ENCODE results near the gene WTAP.
A peak's percentile ranks its signal among the peaks of the same experiment; 100 is the strongest.
"Not testable (repeated sequence)": the region's sequence is repeated elsewhere in the genome, so short reads cannot be mapped to it uniquely, and the experiment has no call there.

Gene WTAP

DNA sequence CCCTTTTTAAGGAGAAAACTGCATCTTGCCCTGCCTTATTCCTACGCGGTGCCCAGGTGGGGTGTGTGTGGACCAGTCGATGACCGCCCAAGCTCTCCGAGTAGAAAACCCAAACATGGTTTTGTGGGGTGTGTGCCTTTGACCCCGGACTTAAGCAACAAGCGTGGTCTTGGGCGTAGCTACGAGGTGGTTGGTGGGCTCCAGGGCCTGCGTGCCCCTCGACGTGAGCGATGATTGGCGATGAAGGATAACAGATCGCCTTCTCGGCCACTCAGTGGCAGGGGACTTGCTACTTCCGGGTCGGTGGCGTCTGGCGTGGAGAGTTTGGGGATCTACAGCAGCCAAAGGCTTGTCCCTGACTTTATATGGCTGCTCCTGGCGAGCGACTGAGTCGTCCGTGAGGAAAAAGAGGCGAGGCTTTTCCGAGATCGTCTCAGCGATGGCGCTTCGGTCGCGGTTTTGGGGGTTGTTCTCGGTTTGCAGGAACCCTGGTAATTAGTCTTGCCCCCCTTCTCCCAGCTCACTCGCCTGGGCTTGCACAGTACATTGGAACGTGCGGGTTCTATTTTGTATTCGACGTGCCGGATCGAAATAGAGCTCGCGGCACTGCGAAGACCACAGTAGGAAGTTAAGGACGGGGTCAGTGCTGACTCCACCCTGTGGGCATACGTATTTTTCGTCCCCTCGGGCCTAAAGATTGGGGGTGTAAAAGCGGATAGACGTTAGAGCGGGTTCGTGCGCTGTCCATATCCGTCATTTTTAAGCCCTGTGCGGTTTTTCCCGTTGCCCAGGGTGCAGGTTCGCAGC lies 63.0 kb downstream of the WTAP start, which contains the start of gene MRPL18:
Gene MRPL18, plus strand, starts transcription at position 319 of the 807 bp plus-strand sequence. Its CDS starts 121 bp downstream, at position 440.
- Mint-ChIP-seq H3K4me1 (peaks cover 47% of the 10 kb centered on the region), H3K36me3 (peaks cover 35% of the 10 kb centered on the region), H3K9me3 (no peaks in the 10 kb centered on the region), H3K4me3 (peak within 1 kb of the TSS; percentile 94), H3K27ac (peak within 1 kb of the TSS; percentile 80), H3K27me3 (no peaks in the 10 kb centered on the region)
- peak; percentile 94 for ATAC-seq

DNA sequence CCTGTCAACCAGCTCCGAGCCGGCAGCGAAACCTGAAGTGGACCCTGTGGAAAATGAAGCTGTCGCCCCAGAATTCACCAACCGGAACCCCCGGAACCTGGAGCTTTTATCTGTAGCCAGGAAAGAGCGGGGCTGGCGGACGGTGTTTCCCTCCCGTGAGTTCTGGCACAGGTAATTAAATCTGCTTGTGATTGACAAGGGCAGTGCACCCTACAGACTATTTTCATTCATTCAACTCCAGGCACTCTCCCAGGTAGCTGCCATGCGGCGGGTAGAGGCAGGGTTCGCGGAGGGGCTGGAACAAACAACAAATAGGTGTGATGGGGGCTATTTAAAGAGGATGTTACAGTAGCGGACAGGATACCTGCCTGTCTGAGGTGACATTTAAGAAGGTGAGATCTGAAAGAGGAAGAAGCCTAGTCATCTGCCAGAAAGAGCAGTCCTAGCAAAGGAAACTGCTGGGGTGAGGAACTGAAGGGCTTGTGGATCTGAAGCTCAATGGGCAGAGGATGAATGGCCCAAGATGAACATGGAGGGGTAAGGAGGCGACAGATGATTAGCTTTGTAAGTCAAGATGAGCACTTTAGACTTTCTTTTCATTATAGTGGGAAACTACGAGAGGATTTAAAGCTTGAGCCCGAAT lies 63.8 kb downstream of the WTAP start:
- ATAC-seq, result no peak
- Mint-ChIP-seq H3K27me3 (no peaks in the 10 kb centered on the region), H3K4me1 (peaks cover 52% of the 10 kb centered on the region), H3K9me3 (no peaks in the 10 kb centered on the region), H3K4me3 (peak overlapping the region; percentile 94), H3K36me3 (peaks cover 39% of the 10 kb centered on the region), H3K27ac (peak overlapping the region; percentile 80)

DNA sequence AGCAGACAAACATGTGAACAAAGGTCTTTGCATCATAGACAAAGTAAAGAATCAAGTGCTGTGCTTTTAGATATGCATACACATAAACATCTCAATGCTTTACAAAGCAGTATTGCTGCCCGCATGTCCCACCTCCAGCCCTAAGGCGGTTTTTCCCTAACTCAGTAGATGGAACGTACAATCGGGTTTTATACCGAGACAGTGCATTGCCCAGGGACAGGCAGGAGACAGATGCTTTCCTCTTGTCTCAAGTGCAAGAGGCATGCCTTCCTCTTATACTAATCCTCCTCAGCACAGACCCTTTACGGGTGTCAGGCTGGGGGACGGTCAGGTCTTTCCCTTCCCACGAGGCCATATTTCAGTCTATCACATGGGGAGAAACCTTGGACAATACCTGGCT lies 67.7 kb downstream of the WTAP start:
- not testable (repeated sequence) for H3K4me3 Mint-ChIP-seq, H3K27ac Mint-ChIP-seq, H3K9me3 Mint-ChIP-seq, H3K27me3 Mint-ChIP-seq, ATAC-seq
- H3K4me1 Mint-ChIP-seq, result peaks cover 42% of the 10 kb centered on the region
- H3K36me3 Mint-ChIP-seq, result peaks cover 54% of the 10 kb centered on the region

DNA sequence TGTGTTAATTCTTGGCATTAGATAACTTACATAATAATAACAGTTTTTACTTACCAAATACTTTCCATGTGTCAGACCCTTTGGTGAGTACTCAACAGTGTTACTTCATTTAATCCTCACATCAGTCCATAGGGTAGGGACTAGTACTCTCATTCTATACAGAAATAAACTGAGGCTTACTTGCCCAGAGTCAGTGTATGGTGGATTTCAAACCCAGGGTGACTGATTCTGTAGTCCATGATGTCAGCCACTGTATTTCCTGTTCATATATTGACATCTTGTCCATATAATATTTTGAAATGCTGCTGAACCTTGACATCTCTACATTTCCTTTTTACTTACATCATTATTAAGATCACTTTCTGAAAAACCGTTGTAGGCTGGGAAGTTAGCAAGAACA lies 70.2 kb downstream of the WTAP start:
- Mint-ChIP-seq H3K36me3 (peaks cover 48% of the 10 kb centered on the region), H3K27ac (no peak overlapping the region), H3K4me1 (peaks cover 25% of the 10 kb centered on the region), H3K4me3 (no peak overlapping the region), H3K27me3 (no peaks in the 10 kb centered on the region), H3K9me3 (no peaks in the 10 kb centered on the region)
- no peak for ATAC-seq

DNA sequence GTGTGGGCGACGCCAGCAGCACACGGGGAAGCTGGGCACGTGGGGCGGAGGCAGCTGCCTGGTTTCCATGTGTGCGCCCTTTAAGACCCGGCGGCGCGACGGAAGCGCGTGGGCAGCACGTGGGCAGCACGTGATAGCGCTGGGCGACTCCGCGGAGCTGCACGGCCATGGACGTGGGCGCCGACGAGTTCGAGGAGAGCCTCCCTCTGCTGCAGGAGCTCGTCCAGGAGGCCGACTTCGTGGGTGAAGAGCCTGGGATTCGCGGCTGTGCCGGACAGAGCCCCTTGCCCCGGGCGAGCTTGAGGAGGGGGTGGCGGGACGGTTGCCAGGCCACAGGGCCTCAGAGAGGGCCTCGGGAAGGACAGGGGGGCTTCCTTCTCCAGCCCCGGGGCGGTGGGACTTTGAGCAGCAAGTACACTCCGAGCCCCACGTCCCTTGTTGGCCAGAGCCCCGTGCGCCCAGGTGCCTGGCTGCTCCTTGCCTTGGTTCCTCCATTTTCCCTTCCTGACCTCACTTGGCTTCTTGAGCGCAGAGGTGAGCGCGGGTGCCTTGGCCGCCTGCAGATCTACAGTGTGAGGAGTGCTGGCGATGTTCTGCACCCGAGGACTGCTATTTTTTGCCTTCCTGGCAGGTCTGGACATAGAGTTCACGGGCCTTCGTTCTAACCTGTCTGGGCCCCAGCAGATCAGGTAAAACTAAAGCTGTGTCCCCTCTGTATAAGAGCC lies 73.0 kb downstream of the WTAP start, which contains the start of gene PNLDC1:
Gene PNLDC1, plus strand, starts transcription at position 136 of the 725 bp plus-strand sequence. Its CDS starts 32 bp downstream, at position 168.
- no peak within 1 kb of the TSS for H3K4me3 Mint-ChIP-seq
- H3K27ac Mint-ChIP-seq, result no peak within 1 kb of the TSS
- peaks cover 39% of the 10 kb centered on the region for H3K36me3 Mint-ChIP-seq
- no peaks in the 10 kb centered on the region for H3K27me3 Mint-ChIP-seq
- no peaks in the 10 kb centered on the region for H3K9me3 Mint-ChIP-seq
- H3K4me1 Mint-ChIP-seq, result peaks cover 15% of the 10 kb centered on the region
- no peak for ATAC-seq

DNA sequence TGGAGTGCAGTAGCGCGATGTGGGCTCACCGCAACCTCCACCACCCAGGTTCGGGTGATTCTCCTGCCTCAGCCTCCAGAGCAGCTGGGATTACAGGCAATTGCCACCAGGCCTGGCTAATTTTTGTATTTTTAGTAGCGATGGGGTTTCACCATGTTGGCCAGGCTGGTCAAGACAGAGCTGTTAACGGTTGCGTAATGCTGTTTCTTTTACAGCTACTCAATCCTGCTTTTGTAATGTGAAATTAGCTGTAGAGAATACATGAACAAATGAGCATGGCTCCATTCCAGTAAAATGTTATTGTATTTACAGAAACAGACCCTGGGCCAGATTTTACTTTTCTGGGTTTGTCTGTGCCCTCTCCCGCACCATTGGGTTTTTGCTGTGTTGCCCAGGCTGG lies 74.6 kb downstream of the WTAP start:
- H3K27ac Mint-ChIP-seq, result no peak overlapping the region
- no peaks in the 10 kb centered on the region for H3K27me3 Mint-ChIP-seq
- no peak overlapping the region for H3K4me3 Mint-ChIP-seq
- H3K9me3 Mint-ChIP-seq, result no peaks in the 10 kb centered on the region
- ATAC-seq, result no peak
- peaks cover 7% of the 10 kb centered on the region for H3K4me1 Mint-ChIP-seq
- H3K36me3 Mint-ChIP-seq, result peaks cover 29% of the 10 kb centered on the region

DNA sequence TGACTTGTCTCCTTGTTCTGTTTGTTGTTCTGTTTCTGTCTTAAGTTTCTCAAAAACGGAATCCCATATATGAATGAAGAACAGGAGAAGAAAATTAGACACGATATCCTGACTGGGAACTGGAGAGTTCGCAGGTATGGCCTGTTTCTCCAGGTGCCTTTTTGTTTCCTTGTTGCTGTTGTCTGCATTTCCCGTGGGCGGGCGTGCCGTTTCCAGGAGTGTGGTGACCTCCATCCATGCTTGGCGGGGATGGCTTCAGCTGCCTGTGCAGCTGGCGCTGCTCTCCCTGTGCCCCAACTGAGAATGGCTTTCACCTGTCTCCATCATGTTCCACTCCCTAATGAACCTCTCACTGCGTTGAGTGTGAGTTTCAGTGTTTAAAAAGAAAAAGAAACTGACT lies 77.2 kb downstream of the WTAP start:
- ATAC-seq, result no peak

DNA sequence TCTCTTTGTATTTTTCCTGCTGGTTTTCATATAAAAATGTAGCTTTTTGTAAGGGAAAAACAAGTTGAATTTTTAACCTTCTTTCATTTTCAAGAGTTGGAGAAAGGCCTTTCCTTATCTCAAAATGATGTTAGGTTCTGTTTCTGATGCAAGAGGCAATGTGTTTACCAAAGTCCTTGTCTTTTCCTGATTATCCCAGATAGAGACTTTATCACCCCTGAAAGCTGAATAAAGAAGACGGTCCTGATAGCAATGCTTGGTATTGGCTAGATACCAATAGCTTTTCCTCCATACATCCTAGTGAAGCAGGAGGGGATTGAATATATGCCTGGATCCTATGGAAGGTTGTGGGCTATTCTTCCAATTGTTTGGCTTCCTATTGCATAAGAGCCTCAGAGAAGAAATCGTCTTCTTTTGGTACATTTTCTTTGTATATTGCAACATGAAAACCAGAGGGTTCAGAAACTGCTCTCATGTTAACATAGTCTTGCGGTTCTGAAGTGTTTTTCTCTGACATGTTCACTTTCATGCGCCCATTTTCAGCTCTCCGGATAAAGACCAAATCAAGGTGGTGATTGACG lies 78.2 kb downstream of the WTAP start:
- H3K27ac Mint-ChIP-seq, result no peak overlapping the region
- no peaks in the 10 kb centered on the region for H3K9me3 Mint-ChIP-seq
- H3K27me3 Mint-ChIP-seq, result no peaks in the 10 kb centered on the region
- no peak for ATAC-seq
- peaks cover 2% of the 10 kb centered on the region for H3K36me3 Mint-ChIP-seq
- no peaks in the 10 kb centered on the region for H3K4me1 Mint-ChIP-seq
- H3K4me3 Mint-ChIP-seq, result no peak overlapping the region

More for the DNA sequence above, 77.2 kb downstream of the WTAP start:
- Mint-ChIP-seq H3K27me3 (no peaks in the 10 kb centered on the region), H3K9me3 (no peaks in the 10 kb centered on the region), H3K4me1 (no peaks in the 10 kb centered on the region), H3K4me3 (no peak overlapping the region), H3K27ac (no peak overlapping the region), H3K36me3 (peaks cover 13% of the 10 kb centered on the region)

Data from stimulated activated memory B cell treated with anti-CD40 and anti-IgM and Interleukin-4, amounts not matched to agents 10 μg/mL and 1 μg/mL and 100 μg/mL, for 72 hours (primary cell).